T47D (cell line): ENCODE data around the gene TCF7.
A peak's percentile ranks its signal among the peaks of the same experiment; 100 is the strongest.

Experiments
- DNase-seq, 2 experiments: peaks; one replicate each; pipeline versions ENCODE4 v3.0.0 to v3.0.0-alpha.2; 2011 to 2012; ENCODE audit warnings: low read depth in 1 of 2, low spot score in 1 of 2
- JUND ChIP-seq: IDR thresholded peaks from 2 replicates; pipeline ENCODE4 v1.6.1; 2012; ENCODE audit warnings: low read depth
- in situ Hi-C: cut with HindIII; loops from 2 replicates; pipeline ENCODE4 v1.10.0; 2016; ENCODE audit warnings: low sequenced_read_pairs, low pct_unique_long_range_greater_than_20kb

Gene TCF7

DNA sequence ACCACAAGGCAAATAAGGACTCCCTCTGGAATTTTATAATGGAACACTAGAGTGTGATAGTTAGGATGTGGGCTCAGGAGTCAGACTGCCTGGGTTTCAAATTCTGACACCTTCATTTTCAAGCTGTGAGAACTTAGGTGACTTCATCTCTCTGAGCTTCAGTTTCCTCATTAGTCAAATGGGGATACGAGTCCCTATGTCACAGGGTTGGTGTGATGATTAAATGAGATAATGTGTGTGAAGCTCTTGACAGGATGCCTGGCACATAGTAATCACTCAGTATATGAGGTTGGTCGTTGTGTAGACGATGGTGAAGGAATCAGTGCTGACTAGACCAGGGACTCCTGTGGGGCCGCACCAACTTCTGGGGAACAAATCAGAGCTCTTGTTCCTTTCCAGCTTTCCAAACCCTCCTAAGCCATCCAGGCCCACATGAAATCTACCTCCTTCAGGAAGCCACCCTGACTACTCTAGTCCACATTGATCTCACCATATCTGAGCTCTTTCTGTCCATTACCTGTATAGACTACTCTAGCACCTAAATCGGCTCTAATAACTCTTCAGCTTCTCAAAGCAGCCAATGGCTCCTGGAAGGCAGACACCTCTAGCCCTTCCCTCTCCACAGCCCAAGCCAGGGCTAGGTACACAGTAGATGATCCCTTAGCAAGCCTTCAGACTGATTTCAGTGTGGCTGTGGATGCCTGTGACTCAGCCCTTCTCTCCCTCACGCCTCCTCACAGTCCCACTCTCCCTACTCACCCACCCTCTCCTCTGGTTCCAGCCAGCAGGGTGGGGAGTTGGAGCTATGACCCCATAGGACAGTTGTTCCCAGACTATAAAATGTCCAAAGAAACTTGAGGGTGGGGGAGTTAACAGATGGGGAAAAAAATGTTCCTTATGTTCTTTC is 2.5 kb upstream of the TCF7 start:
- in situ Hi-C loops, result no loop called here
- TF ChIP-seq JUND, result no peak
- no peak for DNase-seq

DNA sequence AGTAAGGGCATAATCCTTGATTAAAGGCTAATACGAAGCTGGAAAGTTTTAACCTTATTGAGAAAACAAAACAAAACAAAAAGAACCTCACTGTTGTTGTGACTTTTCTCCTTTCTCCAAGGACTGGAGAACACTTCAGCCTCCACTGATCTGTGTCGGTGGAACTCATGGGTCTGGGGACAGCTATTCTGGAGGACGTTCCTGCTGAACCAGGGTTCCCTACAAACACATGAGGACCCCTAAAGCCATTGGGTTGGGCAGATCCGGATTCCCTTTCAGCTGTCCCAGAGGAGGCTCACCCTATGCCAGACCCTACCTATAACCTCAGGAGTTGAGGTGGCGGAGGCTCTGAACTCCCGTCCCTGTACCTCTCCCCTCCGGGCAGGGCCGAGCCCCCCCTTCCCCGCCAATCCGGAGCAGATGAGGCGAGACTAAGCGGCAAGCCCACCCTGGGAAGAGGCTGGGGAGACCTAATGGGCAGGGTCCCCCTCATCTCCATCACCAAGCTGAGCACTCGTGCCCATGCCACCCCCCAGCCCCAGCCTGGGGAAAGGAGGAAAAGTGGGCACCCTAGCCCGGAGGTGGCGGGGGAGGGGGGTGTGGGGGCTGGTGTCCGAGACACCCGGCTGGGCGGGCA is 1.6 kb upstream of the TCF7 start:
- in situ Hi-C loops, result no loop called here
- TF ChIP-seq JUND, result no peak
- DNase-seq, result no peak

DNA sequence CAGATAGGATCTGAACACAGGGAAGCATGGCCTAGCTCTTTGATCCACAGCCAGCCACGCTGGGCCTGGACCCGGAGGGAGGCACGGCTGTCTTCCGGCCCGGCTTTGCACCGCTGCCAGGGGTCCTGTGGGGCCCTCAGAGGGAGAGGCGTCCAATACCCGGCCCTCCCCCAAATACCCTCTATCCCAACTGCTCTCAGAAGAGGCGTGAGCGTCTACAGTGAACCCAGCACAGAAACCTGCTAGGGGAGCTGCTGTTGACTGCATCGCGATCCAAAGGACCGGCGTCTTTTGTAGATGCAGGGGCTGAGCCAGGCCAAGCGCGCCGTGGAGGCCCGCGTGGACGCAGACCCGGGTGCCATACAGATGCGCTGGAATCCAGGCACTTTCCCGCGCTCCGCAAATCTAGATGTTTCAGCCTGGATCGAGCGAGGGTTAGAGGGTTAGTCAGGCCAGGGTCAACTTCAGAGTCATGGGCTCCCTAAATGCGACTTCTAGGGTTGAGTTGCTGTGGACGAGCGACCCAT is 1.1 kb upstream of the TCF7 start:
- in situ Hi-C loops, result no loop called here
- DNase-seq, result no peak
- TF ChIP-seq JUND, result no peak

DNA sequence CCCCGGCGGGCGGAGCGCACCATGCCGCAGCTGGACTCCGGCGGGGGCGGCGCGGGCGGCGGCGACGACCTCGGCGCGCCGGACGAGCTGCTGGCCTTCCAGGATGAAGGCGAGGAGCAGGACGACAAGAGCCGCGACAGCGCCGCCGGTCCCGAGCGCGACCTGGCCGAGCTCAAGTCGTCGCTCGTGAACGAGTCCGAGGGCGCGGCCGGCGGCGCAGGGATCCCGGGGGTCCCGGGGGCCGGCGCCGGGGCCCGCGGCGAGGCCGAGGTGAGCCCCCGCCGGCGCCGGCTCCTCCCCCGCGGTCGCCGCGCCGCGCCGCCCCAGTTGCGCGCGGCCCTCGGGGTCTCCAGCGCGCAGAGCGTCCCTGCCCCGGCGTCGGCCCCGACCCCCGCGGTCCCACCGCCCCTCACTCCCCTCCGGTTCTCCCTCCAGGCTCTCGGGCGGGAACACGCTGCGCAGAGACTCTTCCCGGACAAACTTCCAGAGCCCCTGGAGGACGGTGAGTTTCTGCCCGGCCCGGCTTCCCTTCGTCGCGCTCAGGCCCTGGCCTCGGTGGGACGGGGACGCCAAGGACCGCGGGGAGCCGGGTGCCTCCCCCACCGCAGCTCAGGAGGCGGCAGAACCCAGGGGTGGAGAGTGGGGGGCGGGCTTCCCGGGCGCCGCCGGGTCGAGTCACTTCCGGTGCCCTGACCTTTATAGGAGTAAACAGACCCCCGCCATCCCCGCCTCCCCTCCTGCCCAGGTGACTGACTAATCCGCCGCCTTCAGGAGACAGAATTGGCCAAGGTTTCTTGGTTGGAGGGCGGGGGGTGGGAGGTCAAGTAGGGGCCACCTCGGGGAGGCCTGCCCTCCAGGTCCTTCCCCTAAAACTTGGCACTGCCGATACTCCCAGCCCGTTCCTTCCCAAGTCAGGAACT is 665 bp downstream of the TCF7 start:
- peak in 1 of 2 experiments; percentile 76 for DNase-seq
- TF ChIP-seq JUND, result no peak
- in situ Hi-C loops, result no loop called here

DNA sequence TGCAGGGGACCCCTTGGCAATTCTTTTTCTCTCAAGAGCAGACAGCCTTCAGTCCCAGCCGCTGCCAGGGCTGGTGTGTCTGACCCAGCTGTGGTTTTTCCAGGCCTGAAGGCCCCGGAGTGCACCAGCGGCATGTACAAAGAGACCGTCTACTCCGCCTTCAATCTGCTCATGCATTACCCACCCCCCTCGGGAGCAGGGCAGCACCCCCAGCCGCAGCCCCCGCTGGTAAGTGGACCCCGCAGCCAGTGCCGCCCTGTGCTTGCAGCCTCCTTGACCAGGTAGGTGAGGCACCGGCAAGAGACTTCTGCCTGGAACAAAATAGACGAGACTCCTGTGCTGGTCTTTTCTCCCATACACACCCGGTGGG is 1.3 kb downstream of the TCF7 start:
- no peak for TF ChIP-seq JUND
- DNase-seq, result no peak
- in situ Hi-C loops, result no loop called here

DNA sequence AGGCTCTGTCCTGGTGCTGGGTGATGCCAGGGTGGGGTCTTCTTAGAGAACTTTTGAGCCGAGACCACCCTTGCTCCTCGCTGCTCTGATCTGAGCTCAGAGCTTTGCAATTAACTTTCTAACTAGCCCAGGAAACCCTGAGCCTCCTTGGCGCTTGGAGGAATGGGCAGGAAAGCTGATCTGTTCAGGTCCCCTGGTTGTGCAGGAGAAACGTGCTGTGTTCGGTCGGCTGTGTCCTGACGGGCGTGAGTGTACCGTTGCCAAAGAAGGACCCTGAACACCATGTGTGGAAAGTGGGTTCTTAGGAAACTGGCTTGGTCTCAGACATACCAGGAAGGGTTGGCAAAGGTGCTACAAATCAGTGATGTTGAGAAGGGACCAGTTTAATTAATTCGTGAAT is 1.8 kb downstream of the TCF7 start:
- in situ Hi-C loops, result no loop called here
- DNase-seq, result no peak
- TF ChIP-seq JUND, result no peak

DNA sequence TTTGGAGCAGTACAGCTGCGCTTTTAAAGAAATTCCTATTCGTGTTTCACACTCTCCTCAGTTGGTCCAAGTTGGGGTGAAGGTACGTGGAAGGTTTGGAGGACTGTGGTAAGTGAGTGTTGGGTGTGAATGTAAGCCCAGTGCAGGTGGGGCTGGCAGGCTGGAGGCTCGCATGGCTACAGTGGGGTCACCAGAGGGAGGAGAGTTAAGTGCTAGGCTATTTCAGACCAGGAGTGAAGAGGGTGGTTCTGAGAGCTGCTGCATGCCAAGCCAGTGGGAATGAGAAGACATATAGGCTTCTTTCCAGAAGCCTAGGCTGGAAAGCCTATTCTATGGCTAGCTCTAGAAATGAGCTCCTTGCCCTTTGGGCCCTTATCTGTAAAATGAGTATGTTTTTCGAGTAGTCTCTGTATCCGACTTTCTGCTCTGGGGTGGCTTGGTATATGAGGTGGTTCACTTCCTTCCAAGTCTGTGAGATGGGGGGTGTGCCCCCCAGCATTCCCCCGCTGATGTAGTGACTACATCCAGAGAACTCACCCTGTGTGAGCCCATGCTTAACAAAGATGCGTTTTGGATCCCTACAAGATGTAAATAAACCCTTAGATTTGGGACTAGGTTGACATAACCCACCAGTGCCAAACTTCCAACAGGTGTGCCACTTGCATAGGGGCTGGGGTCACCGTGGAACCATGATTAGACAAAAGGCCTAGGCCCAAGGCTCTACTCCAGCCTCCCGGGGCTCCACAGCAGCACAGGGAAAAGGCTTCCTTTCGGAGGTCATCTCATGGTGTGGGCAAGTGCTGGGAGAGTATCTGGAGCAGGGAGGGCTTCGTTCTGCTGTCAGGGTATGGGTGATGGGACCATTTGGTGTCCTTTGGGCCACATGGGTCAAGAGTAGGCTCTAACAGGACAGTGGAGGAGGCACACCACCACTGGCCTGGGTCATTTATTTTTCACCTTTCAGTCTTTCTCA is 2.6 kb downstream of the TCF7 start:
- no peak for TF ChIP-seq JUND
- in situ Hi-C loops, result no loop called here
- no peak for DNase-seq

DNA sequence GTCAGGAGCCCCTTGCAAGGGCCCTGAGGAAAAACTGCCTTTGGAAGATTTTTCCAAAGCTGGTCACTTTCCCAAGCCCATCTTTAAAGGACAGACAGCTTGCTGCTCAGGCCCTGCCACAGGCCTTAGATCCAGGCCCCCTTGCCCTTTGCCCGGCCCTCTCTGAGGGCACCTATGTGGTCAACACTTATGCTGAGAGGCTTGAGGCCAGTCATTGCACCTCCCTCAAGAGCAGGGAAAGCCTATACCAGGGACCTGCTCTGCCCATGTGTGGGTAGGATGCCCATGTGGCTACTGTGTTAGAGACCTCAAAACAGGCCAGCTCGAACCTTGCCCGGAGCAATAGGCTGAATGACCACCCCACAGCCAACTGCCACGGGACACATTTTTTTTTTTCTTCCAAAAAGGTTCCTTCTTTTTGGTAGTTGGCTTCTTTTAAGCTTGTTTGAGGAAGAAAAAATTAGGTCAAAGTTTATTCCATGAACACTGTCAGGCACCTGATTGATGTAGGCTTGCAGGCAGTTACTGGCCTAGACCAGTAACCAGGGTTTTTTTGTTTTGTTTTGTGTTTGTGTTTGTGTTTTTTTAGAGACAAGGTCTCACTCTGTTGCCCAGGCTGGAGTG is 3.8 kb downstream of the TCF7 start:
- DNase-seq, result no peak
- no peak for TF ChIP-seq JUND
- in situ Hi-C loops, result no loop called here

DNA sequence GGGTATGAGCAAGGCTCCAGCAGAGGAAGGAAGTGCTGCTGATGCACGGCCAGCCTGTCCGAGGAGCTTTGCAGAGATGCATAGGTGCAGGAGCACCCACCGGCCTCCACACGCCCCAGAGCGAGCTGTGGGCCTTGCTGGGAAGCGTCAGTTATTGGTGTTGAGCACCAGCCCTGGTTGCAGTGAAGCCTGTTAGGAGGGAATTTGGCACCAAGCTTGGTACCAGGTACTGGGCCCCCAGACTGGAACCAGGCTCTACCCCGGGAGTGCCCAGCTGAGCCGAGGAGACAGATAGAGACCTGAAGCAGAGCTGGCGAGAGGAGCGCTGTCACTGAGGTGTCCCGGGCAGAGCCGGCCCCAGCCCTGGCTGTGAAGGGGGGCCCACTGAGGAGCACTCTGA is 5.2 kb downstream of the TCF7 start:
- no peak for TF ChIP-seq JUND
- in situ Hi-C loops, result no loop called here
- DNase-seq, result no peak

DNA sequence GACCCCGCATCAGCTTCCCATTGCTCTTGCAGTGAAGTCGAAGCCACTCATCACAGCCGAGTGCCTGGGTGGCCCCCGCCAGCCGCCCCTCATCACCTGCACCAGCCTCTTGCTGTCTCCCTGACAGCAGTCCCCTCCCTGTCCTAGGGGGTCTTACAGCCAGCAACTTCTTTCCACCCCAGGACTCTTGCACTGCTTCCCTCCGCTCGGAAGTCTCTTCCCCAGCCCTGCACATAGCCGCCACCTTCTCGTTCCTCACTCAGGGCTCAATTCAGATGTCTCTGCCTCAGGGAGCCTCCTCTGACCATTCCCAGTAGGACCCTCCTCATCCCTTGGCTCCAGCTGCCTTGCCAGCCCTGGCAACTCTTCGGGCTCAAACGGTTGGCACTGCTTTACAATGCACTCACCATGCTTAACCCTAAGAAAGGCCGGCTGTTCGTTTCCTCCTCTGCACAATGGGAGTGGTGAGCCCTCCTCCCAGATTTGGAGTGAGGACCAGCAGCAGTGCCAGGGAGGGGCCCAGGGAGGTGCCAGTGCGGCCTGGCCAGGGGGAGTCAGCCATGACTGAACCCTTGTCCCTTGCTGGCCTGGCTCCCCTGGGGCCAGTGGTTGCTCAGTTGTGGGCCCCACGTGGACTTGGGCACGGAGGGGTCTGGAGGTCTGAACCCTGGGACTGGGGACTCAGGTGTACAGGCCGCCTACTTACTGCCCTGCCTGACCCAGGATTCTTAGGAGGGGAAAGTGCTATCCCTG is 6.1 kb downstream of the TCF7 start:
- no peak for TF ChIP-seq JUND
- DNase-seq, result no peak
- in situ Hi-C loops, result no loop called here

DNA sequence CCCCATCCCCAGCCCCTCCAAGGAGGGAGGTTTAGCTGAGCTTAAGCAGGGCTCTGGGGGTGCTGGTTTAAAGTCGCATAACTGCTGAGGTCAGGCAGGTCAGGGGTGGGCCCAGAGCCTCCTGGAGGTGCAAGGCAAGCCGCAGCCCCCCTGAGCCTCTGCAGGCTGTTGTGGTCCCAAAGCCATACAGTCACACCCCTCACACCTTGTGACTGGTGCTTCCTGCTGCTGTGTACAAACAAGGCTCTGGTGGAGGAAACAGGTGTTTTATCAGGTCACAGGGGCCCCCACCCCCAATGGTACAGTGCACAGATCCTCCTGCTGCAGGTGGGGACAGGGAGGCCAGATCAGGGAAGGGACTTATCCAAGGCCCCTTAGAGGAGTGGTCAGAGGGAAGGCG is 8.0 kb downstream of the TCF7 start:
- TF ChIP-seq JUND, result no peak
- DNase-seq, result no peak
- in situ Hi-C loops, result no loop called here
